ENCODE data around the gene HOXD10. TPM values are rescaled to one million over a fixed set of nuclear protein-coding genes. Genes with fewer than 3 reads are reported as not detected.

The HOXD10 gene
- total and polyA plus RNA-seq, 9 of the 15 experiments (the other 6 are each of a cell fraction or from before 2014, with no cell fraction given) = not detected

GRCh38 chr2:176088048-176088936 lies 28.3 kb upstream of the HOXD10 start (continued):
- TF ChIP-seq PRMT5 (CRISPR knock-in tag; IDR thresholded peaks at IDR 0.05) = no peak
- TF ChIP-seq TGIF2 (CRISPR knock-in tag; IDR thresholded peaks at IDR 0.05) = no peak
- TF ChIP-seq ZNF551 (CRISPR knock-in tag; IDR thresholded peaks at IDR 0.05) = no peak
- TF ChIP-seq RCOR1 (IDR thresholded peaks at IDR 0.05; ENCODE audit: borderline replicate concordance in 1 of 2, low read depth in 2 of 2, low read length in 2 of 2) = 0 out of 4 replicates have a peak, but pooled peaks of 1 of the 2 experiments have one; percentile 31
- TF ChIP-seq CBFA2T2 (conservative IDR thresholded peaks at IDR 0.05) = no peak
- TF ChIP-seq HES1 (IDR thresholded peaks at IDR 0.05; ENCODE audit: low read depth) = no peak
- no peak for TF ChIP-seq UBTF (IDR thresholded peaks at IDR 0.05; ENCODE audit: borderline replicate concordance in 1 of 2, low read depth in 2 of 2, low read length in 2 of 2)
- no peak for TF ChIP-seq FOXM1 (IDR thresholded peaks at IDR 0.05; ENCODE audit: low read depth)
- TF ChIP-seq FOXM1 (CRISPR knock-in tag; IDR thresholded peaks at IDR 0.05; ENCODE audit: low read depth) = no peak
- TF ChIP-seq ZNF165 (CRISPR knock-in tag; IDR thresholded peaks at IDR 0.05; ENCODE audit: borderline replicate concordance) = no peak
- TF ChIP-seq KLF1 (tag; IDR thresholded peaks at IDR 0.05) = no peak
- peak; percentile 71; the same call in 1 of the 2 replicates for TF ChIP-seq STAG1 (CRISPR knock-in tag; IDR thresholded peaks at IDR 0.05; ENCODE audit: borderline replicate concordance)
- no peak for TF ChIP-seq ZZZ3 (IDR thresholded peaks at IDR 0.05)
- peak; percentile 79 to 82 for TF ChIP-seq RAD21 (CRISPR knock-in tag; conservative IDR thresholded peaks at IDR 0.05 in 1 of 2, IDR thresholded peaks at IDR 0.05 in 1 of 2)
- TF ChIP-seq XRCC4 (IDR thresholded peaks at IDR 0.05; ENCODE audit: extremely low read depth, insufficient read depth, insufficient read length) = no peak
- TF ChIP-seq SMAD2 (IDR thresholded peaks at IDR 0.05; ENCODE audit: low read depth, low read length) = no peak
- no peak for TF ChIP-seq YY1 (IDR thresholded peaks at IDR 0.05; ENCODE audit: borderline replicate concordance in 1 of 3, control insufficient read depth in 1 of 3, extremely low read depth in 1 of 3, insufficient read depth in 3 of 3, insufficient read length in 1 of 3, insufficient replicate concordance in 2 of 3, low read depth in 1 of 3, low read length in 2 of 3)
- TF ChIP-seq BCL6 (CRISPR knock-in tag; IDR thresholded peaks at IDR 0.05) = no peak
- no peak for TF ChIP-seq ZNF121 (CRISPR knock-in tag; conservative IDR thresholded peaks at IDR 0.05)
- TF ChIP-seq ZSCAN29 (IDR thresholded peaks at IDR 0.05) = peak; percentile 95
- no peak for TF ChIP-seq SPI1 (IDR thresholded peaks at IDR 0.05; ENCODE audit: borderline replicate concordance, low read depth, low read length)
- no peak for TF ChIP-seq ZNF740 (CRISPR knock-in tag; IDR thresholded peaks at IDR 0.05)
- 0 out of 4 replicates have a peak, but pooled peaks of 1 of the 2 experiments have one; percentile 23 for TF ChIP-seq ZNF740 (tag; IDR thresholded peaks at IDR 0.05)
